Measurements from ENCODE around the gene BCAS1. TPM values are rescaled to one million over a fixed set of nuclear protein-coding genes. Genes with fewer than 3 reads are reported as not detected.

BCAS1 gene
- total and polyA plus RNA-seq, 2 experiments from 2014 or later = not detected

- H3K27ac ChIP-seq = no peak overlapping the region
- no peak for TF ChIP-seq CTCF (IDR thresholded peaks at IDR 0.05; ENCODE audit: low read depth, low read length)
- no peaks in the 10 kb centered on the region for H3K9me3 ChIP-seq (ENCODE audit: low read depth)
- no peaks in the 10 kb centered on the region for H3K27me3 ChIP-seq
- no peaks in the 10 kb centered on the region for H3K4me1 ChIP-seq (ENCODE audit: low read depth)
- no peak for DNase-seq (ENCODE audit: low read depth in 1 of 2, low spot score in 1 of 2)
- no peak overlapping the region for H3K4me3 ChIP-seq
- H3K36me3 ChIP-seq = no peaks in the 10 kb centered on the region
Observed at GRCh38 chr20:54107181-54107580, 36.8 kb upstream of the BCAS1 start.

- Histone ChIP-seq H3K4me3 (no peak overlapping the region), H3K9me3 (ENCODE audit: low read depth) (no peaks in the 10 kb centered on the region), H3K36me3 (no peaks in the 10 kb centered on the region), H3K27me3 (no peaks in the 10 kb centered on the region), H3K27ac (no peak overlapping the region), H3K4me1 (ENCODE audit: low read depth) (no peaks in the 10 kb centered on the region)
- TF ChIP-seq CTCF (IDR thresholded peaks at IDR 0.05; ENCODE audit: low read depth, low read length) = no peak
- no peak for DNase-seq (ENCODE audit: low read depth in 1 of 2, low spot score in 1 of 2)
Observed at GRCh38 chr20:54106162-54106561, 35.8 kb upstream of the BCAS1 start.

GRCh38 chr20:54105653-54106052, 35.3 kb upstream of the BCAS1 start:
- no peak for TF ChIP-seq CTCF (IDR thresholded peaks at IDR 0.05; ENCODE audit: low read depth, low read length)
- H3K4me3 ChIP-seq = no peak overlapping the region
- DNase-seq (ENCODE audit: low read depth in 1 of 2, low spot score in 1 of 2) = peak in 1 of 2 donors; percentile 20
- no peaks in the 10 kb centered on the region for H3K27me3 ChIP-seq
- no peaks in the 10 kb centered on the region for H3K4me1 ChIP-seq (ENCODE audit: low read depth)
- H3K36me3 ChIP-seq = no peaks in the 10 kb centered on the region
- no peak overlapping the region for H3K27ac ChIP-seq
- no peaks in the 10 kb centered on the region for H3K9me3 ChIP-seq (ENCODE audit: low read depth)

- Histone ChIP-seq H3K27me3 (no peaks in the 10 kb centered on the region), H3K4me3 (no peak overlapping the region), H3K27ac (no peak overlapping the region), H3K36me3 (no peaks in the 10 kb centered on the region), H3K4me1 (ENCODE audit: low read depth) (no peaks in the 10 kb centered on the region), H3K9me3 (ENCODE audit: low read depth) (no peaks in the 10 kb centered on the region)
- TF ChIP-seq CTCF (IDR thresholded peaks at IDR 0.05; ENCODE audit: low read depth, low read length) = no peak
- DNase-seq (ENCODE audit: low read depth in 1 of 2, low spot score in 1 of 2) = no peak
Observed at GRCh38 chr20:54104781-54105180, 34.4 kb upstream of the BCAS1 start.

GRCh38 chr20:54103762-54104600, 33.6 kb upstream of the BCAS1 start:
- no peaks in the 10 kb centered on the region for H3K36me3 ChIP-seq
- H3K4me1 ChIP-seq (ENCODE audit: low read depth) = no peaks in the 10 kb centered on the region
- no peak overlapping the region for H3K4me3 ChIP-seq
- no peaks in the 10 kb centered on the region for H3K9me3 ChIP-seq (ENCODE audit: low read depth)
- H3K27me3 ChIP-seq = no peaks in the 10 kb centered on the region
- no peak for DNase-seq (ENCODE audit: low read depth in 1 of 2, low spot score in 1 of 2)
- no peak overlapping the region for H3K27ac ChIP-seq
- no peak for TF ChIP-seq CTCF (IDR thresholded peaks at IDR 0.05; ENCODE audit: low read depth, low read length)

Measured in cardiac muscle cell (in vitro differentiated cells and primary cell).